ENCODE results near the gene MXD4. TPM values are rescaled to one million over a fixed set of nuclear protein-coding genes. Genes with fewer than 3 reads are reported as not detected.

The MXD4 gene
- total RNA-seq, 4 donors from 2014 or later = 20.4 to 29.4 (median 27.7) TPM

DNA sequence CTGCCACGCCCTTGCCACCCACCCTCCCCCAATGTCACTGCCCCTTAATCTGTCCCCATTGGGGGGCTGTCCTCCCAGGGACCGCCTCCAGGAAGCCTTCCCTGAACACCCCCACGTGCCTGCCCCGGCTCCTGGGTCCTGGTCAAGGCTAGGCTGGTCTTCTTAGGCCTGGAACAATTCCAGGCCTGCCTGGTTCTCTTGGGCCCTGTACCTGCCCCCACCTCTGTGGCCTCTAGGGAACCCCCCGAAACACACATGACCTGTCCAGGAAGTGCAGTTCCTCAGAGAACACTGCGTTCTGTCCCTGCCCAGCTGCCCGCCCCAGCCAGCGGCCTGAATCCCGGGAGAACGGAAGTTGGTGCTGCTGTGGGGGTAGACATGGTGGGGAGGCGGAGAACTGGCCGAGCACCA, 5.1 kb downstream of the MXD4 start:
- no peaks in the 10 kb centered on the region for H3K9me3 ChIP-seq
- in situ Hi-C loops (cut with MboI; ENCODE audit: low sequenced_read_pairs in 4 of 4) (no loop called here), intact Hi-C loops (cut with DNase I; ENCODE audit: low total_unique reads) (no loop called here)
- peak overlapping the region; percentile 85 to 98 (median 94) for H3K27ac ChIP-seq
- peaks cover 53 to 87% of the 10 kb centered on the region in 2 donors for H3K4me1 ChIP-seq
- no peaks in the 10 kb centered on the region for H3K27me3 ChIP-seq
- DNase-seq (peak; percentile 29 to 53), ATAC-seq (peak; percentile 23 to 33)
- peak overlapping the region in 2 of 4 donors; percentile 23 to 24 for H3K4me3 ChIP-seq
- H3K36me3 ChIP-seq = peaks cover 0 to 18% of the 10 kb centered on the region in 2 donors
- TF ChIP-seq, protein P1, sequence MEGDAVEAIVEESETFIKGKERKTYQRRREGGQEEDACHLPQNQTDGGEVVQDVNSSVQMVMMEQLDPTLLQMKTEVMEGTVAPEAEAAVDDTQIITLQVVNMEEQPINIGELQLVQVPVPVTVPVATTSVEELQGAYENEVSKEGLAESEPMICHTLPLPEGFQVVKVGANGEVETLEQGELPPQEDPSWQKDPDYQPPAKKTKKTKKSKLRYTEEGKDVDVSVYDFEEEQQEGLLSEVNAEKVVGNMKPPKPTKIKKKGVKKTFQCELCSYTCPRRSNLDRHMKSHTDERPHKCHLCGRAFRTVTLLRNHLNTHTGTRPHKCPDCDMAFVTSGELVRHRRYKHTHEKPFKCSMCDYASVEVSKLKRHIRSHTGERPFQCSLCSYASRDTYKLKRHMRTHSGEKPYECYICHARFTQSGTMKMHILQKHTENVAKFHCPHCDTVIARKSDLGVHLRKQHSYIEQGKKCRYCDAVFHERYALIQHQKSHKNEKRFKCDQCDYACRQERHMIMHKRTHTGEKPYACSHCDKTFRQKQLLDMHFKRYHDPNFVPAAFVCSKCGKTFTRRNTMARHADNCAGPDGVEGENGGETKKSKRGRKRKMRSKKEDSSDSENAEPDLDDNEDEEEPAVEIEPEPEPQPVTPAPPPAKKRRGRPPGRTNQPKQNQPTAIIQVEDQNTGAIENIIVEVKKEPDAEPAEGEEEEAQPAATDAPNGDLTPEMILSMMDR (IDR thresholded peaks at IDR 0.05 in 4 of 5, conservative IDR thresholded peaks at IDR 0.05 in 1 of 5) = no peak
- no peak for TF ChIP-seq POLR2A (IDR thresholded peaks at IDR 0.05)

DNA sequence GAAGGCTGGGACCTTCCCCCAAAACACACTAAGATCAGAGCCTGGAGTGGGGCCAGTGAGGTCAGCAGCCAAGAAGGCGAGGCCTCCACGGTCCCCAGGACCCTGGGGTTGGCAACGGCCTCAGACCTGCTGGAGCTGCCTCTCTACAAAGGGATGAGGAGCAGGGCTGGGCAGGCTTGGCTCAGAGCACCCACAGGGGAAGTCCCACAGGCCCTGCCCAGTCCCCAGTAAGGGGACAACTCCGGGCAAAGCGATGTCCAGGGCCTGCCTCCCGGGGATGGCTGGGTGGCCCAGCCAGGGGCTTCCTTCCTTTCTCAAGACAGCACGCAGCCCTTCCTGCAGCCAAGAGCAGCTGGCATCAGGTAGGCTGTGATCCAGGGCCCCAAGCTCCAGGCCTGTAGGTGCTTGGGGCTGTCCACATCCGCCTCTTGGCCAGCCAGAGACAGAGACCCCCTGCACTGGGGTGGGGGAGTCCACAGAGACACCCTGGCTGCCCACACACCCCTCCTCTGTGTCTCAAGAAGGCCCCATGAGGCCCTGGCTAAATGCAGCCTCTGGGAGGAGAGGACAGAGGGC, 5.7 kb downstream of the MXD4 start:
- ATAC-seq (no peak), DNase-seq (peak; percentile 1 to 31)
- Histone ChIP-seq H3K4me1 (peaks cover 53 to 87% of the 10 kb centered on the region in 2 donors), H3K4me3 (peak overlapping the region; percentile 5 to 34 (median 24)), H3K27ac (peak overlapping the region; percentile 85 to 98 (median 94)), H3K9me3 (no peaks in the 10 kb centered on the region), H3K27me3 (no peaks in the 10 kb centered on the region), H3K36me3 (peaks cover 0 to 23% of the 10 kb centered on the region in 2 donors)
- TF ChIP-seq POLR2A (IDR thresholded peaks at IDR 0.05) = no peak
- TF ChIP-seq, protein P1 (IDR thresholded peaks at IDR 0.05 in 4 of 5, conservative IDR thresholded peaks at IDR 0.05 in 1 of 5) = no peak
- intact Hi-C loops (cut with DNase I; ENCODE audit: low total_unique reads) (no loop called here), in situ Hi-C loops (cut with MboI; ENCODE audit: low sequenced_read_pairs in 4 of 4) (no loop called here)

DNA sequence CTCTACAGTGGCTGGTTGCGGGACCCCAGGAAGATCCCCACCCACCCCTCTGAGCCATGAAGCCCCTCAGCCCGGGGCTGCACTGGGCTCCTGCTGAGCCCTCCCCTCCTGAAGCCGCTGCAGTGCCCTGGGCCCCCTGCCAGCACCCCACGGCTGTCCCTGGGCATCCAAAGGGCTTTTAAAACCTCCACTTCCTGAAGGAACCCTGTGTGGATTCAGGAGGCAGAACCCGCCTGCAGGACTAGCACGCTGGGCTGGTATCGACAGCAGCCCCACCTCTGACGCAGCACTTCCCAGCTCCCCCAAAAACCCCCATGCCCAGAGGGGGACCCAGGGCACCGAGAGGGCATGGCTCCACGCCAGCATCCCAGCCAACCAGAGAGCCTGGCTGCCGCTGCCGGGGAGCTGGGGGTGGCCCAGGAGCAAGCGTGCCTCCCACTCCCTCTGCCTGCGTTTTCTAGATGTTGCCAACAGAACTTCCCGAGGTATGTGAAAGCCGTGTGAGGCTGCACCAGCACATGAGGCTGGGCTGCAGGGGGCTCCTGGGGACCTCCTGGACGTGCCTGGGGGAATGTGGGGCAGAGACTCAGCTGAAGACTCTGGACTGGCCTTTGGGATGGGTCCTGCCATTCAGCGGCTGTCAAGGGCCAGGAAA, 6.3 kb downstream of the MXD4 start:
- peak overlapping the region; percentile 5 to 34 (median 24) for H3K4me3 ChIP-seq
- ATAC-seq (no peak), DNase-seq (peak; percentile 1 to 14)
- peaks cover 51 to 82% of the 10 kb centered on the region in 2 donors for H3K4me1 ChIP-seq
- no peaks in the 10 kb centered on the region for H3K9me3 ChIP-seq
- in situ Hi-C loops (cut with MboI; ENCODE audit: low sequenced_read_pairs in 4 of 4) = no loop called here
- intact Hi-C loops (cut with DNase I; ENCODE audit: low total_unique reads) = no loop called here
- TF ChIP-seq POLR2A (IDR thresholded peaks at IDR 0.05) = no peak
- TF ChIP-seq, protein P1 (IDR thresholded peaks at IDR 0.05 in 4 of 5, conservative IDR thresholded peaks at IDR 0.05 in 1 of 5) = no peak
- peaks cover 0 to 29% of the 10 kb centered on the region in 2 donors for H3K36me3 ChIP-seq
- H3K27ac ChIP-seq = peak overlapping the region; percentile 85 to 98 (median 94)
- no peaks in the 10 kb centered on the region for H3K27me3 ChIP-seq

DNA sequence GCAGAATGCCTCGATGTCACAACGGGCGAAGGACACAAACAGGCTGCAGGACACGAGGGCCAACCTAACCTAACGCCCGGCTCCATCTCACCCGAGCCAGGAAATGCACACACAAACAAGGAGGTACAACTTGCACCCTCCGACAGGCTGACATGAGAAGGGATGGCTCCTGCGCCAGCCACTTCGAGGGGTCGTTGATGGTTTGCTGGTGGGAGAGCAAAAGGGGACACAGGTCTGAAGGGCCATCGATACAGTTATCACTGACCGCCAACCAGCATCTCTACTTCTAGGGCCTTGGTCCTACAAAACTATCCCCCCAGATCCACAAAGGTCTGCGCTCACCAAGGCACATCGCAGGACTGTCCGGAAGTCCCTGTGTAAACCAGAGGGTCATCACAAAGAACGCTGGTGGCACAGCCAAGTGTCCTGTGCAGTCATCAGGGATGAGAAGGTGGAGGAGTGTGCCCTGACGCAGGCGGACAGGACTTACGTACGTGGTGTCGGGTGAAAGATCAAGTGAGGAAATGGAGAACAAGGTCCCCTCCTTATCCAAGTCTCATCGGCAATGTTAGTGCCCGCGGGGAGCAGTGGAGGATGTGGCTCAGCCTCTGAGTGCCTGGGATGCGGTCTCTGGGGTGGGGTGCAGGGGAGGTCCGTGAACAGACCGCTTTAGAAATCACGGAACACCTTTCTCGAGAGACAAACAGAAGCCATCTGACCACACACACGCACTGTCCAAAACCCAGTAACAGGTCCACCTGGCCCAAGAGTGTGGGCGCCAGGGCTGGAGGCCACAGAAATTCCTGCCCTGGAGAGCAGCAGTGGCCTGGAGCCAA, 7.0 kb downstream of the MXD4 start:
- DNase-seq (peak in 1 of 2 donors; percentile 1), ATAC-seq (no peak)
- no peaks in the 10 kb centered on the region for H3K9me3 ChIP-seq
- peaks cover 45 to 75% of the 10 kb centered on the region in 2 donors for H3K4me1 ChIP-seq
- in situ Hi-C loops (cut with MboI; ENCODE audit: low sequenced_read_pairs in 4 of 4) = no loop called here
- peaks cover 0 to 36% of the 10 kb centered on the region in 2 donors for H3K36me3 ChIP-seq
- H3K4me3 ChIP-seq = peak overlapping the region in 2 of 4 donors; percentile 23 to 34
- TF ChIP-seq POLR2A (IDR thresholded peaks at IDR 0.05) = no peak
- TF ChIP-seq, protein P1 (IDR thresholded peaks at IDR 0.05 in 4 of 5, conservative IDR thresholded peaks at IDR 0.05 in 1 of 5) = no peak
- H3K27ac ChIP-seq = peak overlapping the region; percentile 85 to 98 (median 94)
- intact Hi-C loops (cut with DNase I; ENCODE audit: low total_unique reads) = no loop called here
- H3K27me3 ChIP-seq = no peaks in the 10 kb centered on the region
